HUDEP-2 (cell line): ENCODE measurements around the gene RASGRP4.
"Not testable (repeated sequence)": the region's sequence is repeated elsewhere in the genome, so short reads cannot be mapped to it uniquely, and the experiment has no call there.

Source experiments
- DNase-seq, 76 experiments: peaks; one replicate each; lab custom pipeline; 2025; ENCODE audit not compliant: unreplicated experiment in 76 of 76; lab: John Stamatoyannopoulos, UW

RASGRP4 gene

DNA sequence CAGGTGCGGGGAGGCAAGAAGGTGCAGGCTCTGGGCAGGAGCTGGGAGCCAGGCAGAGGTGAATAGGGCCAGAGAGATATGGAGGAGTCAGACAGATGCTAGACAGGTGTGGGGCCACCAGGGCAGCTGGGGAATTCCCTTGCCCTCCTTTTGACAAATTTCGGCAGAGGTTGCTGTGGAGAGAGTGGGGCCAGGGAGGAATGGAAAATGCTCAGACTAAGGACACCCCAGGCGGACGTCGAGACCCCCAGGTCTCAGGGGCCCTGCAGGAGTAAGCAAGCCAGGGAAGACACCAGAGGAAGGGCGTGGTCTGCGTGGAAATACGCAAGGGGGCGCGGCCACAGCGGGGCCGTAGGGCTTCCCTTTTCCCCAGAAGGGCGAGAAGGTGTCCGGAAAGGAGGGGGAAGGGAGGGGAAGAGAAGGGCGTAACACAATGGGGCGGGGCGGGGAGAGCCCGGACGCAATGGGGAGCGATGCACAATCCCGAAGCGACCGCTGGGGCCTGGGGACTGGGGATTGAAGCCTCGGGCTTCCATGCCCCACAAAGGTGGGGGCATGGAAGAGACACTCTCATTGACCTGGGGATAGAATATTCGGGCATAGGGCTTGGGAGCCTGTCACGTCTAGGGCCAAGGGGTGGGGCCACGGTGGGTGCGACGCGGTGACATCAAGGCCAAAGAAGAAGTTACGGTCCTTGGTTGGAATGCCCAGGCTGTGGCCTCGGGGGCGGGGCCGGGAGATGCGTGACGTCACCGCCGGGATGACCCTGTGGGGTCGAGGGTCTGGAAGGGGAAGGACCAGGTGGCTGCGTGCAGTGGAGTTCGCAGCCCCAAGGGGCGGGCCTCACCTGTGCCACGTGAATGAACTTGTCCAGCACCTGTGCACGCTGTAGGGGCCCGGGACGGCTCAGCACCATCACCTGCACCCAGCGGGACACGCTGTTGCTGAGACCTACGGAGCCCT lies 8.2 kb downstream of the RASGRP4 start:
- peak in 53 of 76 experiments; percentile 7 to 65 (median 41) for DNase-seq

DNA sequence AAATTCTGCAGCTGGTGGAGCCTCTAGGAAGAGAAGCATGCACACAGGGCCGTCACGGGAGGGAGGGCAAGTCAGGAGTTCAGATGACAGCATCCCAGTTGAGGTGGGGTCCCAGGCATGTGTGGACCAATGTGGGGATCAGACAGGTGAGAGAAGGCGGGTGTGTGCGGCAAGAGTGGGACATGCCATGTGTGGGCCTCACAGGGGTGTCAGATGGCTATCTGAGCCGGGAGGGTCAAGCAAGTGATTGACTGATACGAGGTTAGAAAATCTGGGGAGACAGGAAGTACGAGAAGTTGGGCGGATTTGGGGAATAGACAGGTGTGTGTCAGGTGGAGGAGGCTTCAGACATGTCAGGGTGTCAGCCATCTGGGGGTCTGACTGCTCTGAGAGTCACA lies 8.9 kb downstream of the RASGRP4 start:
- DNase-seq = no peak

DNA sequence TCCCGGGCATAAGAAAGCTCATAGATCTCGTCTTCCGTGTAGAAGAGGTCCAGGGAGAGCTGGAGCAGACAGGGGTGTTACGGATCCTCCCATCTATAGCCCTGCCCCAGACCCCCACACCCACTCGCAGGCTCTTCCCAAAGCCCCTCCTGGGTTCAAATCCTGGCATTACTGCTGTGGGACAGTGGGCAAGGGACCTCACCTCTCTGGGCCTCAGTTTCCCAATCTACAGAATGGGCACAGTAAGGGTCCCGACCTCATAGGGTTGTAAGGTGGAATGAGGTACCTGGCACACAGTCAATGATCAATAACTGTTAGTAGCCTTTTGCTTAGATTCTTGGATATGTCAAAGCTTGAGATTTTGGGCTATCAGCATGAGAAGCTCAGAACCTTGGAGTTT lies 12.6 kb downstream of the RASGRP4 start:
- no peak for DNase-seq

DNA sequence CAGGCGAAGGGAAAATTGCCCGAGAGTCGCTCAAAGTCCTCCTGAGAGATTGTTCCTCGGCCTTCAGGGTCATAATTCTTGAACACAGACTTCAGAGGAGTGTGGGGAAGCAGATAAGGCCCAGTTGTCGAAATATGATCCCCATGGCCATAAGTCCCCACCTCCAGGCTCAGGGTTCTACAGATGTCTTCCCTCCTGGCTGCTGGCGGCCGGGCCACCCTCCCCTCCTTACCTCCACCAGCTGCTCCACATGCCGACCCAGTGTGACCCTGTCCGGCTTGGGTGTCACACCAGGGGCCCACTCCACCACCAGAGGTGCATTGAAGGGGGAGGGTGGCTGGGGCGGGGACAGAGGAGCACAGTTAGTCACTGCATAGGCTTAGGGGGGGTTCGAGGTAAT lies 13.1 kb downstream of the RASGRP4 start:
- DNase-seq = no peak

DNA sequence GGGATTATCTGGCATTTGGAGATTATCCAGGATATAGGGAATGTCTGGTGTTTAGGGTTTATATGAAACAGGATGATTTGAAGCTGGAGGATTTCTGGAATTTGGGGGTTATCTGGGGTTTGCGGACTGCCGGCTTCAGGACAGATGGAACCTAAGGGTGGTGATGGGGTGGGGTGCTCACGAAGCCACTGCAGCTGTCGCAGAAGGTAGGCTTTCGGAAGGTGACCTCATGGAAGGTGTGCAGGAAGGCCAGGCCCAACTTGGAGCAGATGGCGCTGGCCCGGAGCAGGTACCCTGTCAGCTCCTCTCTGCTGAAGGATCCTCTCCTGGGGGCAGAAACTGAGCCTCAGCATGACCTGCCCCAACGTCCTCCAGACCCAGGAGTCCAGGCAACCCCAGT lies 13.5 kb downstream of the RASGRP4 start:
- DNase-seq = no peak

DNA sequence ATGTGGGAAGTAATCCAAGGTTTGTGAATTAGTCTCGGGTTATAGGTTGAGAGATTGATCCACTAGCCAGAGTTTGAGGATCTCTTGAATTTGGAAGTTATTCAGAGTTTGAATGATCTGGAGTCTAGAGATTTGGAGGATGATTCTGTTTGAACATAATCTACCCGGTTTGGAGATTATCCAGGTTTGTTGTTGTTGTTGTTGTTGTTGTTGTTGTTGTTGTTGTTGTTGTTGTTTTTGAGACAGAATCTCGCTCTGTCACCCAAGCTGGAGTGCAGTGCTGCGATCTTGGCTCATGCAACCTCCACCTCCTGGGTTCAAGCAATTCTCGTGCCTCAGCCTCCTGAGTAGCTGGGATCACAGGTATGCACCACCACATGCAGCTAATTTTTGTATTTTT lies 14.1 kb downstream of the RASGRP4 start:
- DNase-seq = not testable (repeated sequence)

DNA sequence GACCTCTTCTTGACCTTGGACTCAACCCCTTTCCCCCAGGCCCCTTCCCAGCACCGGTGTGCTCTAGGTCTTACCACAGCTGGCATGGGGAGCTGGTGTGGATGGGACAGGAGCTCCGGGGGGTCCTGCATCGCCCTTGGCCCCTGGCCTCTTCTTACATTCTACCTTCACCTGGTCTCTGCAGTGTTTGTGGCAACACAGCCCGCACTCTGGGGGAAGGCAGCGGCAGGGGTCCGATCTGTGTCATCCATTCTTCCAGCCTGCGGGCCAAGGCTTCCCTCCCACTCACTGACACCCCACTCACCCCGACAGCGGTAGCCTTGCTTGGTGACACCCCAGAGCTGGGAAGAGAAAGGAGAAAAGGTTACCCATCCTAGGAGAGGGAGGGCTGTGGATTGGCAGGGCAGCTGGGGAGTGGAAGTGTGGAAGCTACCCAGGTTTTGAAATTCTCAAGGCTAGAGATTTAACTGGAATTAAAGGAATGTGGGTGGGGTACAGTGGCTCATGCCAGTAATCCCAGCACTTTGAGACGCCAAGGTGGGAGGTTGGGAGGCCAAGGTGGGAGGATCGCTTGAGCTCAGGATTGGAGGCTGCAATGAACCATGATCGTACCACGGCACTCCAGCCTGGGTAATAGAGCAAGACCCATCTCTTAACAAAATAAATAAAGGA lies 14.8 kb downstream of the RASGRP4 start:
- DNase-seq = no peak

DNA sequence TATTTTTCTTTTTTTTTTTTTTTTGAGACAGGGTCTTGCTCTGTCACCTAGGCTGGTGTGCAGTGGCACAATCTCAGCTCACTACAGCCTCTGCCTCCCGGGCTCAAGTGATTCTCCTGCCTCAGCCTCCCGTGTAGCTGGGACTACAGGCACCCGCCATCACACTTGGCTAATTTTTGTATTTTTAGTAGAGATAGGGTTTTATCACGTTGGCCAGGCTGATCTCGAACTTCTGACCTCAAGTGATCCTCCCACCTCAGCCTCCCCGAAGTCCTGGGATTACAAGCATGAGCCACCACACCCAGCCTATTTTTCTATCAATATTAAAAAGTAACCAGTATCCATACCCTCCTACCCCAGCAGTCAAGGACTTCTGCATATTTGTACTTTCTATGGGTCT lies 15.6 kb downstream of the RASGRP4 start:
- peak in 2 of 76 experiments; percentile 11 to 25 for DNase-seq

DNA sequence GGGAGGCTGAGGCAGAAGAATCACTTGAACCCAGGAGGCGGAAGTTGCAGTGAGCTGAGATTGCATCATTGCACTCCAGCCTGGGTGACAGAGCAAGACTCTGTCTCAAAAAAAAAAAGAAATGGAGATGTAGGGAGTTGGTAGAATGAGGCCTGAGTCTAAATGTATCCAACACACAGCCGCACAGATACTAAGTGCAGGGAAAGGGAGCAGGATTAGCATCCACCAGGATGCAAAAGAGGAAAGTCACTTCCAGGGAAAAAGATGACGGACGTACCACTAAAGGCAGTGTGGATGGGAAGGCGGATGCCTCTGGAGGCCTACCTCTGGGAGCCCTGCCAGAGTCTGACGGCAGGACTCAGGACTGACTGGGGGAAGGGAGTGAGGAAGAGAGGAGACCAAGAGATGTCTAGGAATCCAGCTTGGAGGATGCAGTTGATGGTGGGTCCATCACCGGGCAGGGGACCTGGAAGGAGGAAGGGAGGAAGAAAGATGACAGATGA lies 16.3 kb downstream of the RASGRP4 start:
- no peak for DNase-seq

DNA sequence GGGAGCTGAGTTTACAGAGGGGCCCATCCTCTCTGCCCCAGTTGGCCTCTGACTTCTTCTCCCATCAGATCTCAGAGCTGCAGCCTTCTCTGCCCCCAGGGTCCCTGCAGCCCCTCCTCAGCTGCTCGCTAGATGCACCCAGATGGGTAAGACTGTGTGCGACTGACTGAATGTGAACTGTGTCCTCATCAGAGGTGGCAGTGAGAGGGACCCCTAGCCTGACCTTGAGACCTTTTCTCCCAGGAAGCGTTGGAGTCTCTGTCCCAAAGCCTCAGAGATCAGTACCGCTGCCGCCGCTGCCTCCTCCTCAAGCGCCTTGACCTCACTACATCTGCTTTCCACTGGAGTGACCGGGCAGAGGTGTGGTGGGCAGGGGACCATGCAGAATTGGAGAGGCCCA lies 20.7 kb downstream of the RASGRP4 start:
- no peak for DNase-seq

DNA sequence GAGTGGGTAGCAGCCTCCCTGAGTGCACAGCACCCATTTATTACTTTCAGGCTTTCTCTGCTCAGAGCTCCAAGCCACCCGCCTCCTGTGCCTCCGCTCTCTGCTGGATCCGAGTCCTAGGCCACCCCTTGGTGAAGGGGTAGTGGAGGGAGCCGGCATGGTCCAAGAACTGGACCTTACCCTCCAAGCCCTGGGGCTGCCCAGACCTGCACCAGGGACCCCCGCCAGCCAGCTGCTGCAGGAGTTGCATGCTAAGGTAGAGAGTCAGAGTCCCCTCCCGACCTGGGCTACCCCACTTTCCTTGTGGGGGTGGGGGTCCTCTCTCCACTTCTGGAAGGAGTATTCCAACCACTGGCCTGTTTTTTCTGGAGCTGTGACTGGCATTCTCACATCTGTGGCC lies 21.2 kb downstream of the RASGRP4 start:
- DNase-seq = no peak

DNA sequence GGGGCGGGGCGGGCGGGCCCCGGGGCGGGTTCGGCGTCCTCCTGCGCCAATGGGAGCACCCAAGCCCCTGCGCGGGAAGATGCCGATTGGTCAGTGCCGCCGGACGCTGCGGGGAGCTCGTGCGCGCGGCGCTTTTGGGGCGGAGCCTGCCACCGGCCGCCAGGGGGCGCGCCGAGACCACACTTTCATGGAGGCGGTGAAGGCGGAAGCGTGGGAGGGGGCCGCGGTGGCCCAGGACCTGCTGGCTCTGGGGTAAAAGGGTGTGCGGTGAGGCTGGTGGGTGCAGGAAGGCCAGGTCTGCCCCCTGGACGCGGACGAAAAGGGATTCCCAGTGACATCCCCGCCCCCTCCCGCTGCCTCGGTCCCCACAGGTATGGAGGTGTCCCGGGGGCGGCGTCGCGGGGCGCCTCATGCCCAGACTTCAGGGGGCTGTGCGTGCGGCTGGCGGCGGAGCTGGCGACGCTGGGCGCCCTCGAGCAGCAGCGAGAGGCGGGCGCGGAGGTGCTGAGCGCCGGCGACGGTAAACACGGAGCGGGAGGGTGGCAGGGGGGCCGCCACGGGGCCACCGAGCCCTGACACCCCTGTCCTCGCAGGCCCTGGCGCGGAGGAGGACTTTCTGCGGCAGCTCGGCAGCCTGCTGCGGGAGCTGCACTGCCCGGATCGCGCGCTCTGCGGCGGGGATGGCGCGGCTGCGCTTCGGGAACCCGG lies 22.9 kb downstream of the RASGRP4 start, which contains the start of gene FAM98C:
Gene FAM98C (plus strand): TSS at position 127 of the 708 bp plus-strand sequence. CDS start 61 bp downstream, at position 188.
- peak; percentile 76 to 100 (median 99) for DNase-seq

DNA sequence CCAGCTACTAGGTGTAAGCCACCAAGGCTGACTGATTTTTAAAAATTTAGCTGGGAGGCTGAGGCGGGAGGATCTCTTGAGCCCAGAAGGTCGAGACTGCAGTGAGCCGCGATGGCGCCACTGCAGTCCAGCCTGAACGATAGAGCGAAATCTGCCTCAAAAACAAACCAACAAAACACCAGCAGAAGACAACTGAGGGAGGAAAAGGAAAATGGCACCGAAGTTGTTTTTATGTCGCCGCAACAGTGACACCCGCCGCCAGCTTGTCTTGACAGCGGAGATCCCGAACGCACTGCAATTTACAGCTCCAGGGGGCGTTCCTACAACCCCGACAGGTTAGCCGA lies 23.4 kb downstream of the RASGRP4 start:
- no peak for DNase-seq

DNA sequence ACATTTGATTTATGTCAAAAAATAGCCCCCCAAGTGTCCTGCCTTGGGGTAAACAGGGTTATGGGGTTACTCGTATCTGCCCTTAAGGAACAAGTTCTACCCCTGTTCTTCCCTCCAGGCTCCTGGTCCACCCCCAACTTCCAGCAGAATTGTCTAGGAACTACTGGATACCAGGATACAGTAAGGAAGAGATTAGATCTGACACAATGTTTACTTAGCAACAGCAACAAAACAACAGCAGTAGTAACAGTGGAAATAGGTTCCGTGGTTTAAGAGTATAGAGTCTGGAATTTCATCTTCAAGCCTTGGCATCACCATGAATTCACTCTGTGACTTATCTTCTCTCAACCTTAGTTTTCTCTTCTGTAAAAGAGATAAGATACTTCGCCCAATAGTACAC lies 24.9 kb downstream of the RASGRP4 start:
- DNase-seq = no peak

DNA sequence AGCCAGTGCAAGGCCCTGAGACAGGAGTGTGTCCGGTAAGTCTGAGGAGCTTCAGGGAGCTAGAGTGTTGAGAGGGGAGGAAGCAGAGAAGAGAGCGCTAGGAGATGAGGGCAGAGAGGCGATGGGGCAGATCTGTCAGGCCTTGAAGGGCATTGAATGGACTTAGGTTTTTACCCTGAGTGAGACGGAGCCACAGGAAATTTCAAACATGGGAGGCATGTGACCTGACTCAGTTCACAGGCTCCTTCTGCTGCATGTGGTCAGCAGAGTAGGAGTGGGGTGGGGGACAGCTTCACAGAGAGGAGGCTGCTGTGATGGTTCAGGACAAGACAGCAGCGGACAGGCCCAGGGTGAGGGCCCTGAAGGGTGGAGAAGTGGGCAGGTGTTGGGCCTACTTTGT lies 25.7 kb downstream of the RASGRP4 start:
- DNase-seq = no peak

DNA sequence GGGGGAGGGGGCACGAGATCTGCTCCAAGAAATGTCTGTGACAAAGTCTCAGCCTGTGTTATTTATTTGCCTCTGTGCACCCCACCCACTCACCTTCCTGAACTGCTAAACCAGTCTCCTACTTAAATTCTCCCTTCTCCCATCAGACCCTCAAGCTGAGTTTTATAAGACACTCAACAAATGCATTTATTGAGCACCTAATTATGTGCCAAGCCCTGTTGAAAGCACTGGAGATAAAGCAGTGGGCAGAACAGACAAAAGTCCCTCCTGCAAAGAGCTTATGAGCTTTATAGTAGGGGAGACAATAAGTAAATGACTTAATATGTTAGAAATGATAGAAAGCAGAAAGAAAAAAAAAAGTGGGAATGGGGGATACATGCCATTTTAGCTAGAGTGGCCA lies 26.5 kb downstream of the RASGRP4 start:
- no peak for DNase-seq

DNA sequence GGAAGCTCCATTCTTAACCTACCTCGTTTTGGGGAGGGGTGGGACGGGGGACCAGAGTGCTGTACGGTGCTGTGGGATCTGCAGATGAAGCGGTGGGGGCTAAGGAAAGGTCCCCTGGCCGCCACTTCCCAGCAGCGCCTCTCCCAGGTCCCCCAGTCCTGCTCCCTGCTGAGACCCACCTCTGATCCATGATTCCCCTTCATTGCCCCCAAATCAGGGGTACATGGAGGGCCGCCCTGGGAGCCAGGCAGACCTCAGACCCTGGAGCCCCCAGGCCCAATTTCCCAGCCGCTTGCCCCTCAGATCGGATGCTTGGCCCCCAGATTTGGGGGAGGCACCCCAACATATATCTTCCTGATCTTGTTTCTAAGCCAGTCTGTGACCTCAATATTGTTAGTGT lies 26.9 kb downstream of the RASGRP4 start:
- no peak for DNase-seq

DNA sequence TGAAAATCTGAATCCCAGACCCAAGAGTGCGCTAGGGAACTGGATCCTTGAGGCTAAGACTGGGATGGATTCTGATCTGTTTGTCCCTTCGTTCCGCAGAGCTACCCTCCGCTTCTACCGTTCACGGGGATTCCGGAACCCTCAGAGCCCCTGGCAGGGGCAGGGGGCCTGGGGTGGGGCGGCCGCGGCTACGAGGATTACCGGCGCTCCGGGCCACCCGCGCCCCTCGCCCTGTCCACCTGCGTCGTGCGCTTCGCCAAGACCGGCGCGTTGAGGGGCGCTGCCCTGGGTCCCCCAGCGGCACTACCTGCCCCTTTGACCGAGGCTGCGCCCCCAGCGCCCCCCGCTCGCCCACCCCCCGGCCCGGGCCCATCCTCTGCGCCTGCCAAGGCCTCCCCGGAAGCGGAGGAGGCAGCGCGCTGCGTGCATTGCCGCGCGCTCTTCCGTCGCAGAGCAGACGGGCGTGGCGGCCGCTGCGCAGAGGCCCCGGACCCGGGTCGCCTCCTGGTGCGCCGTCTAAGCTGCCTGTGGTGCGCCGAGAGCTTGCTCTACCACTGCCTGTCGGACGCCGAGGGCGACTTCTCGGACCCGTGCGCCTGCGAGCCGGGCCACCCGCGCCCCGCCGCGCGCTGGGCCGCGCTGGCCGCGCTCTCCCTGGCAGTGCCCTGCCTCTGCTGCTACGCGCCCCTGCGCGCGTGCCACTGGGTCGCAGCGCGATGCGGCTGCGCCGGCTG lies 30.5 kb downstream of the RASGRP4 start:
- peak in 1 of 76 experiments; percentile 20 for DNase-seq

DNA sequence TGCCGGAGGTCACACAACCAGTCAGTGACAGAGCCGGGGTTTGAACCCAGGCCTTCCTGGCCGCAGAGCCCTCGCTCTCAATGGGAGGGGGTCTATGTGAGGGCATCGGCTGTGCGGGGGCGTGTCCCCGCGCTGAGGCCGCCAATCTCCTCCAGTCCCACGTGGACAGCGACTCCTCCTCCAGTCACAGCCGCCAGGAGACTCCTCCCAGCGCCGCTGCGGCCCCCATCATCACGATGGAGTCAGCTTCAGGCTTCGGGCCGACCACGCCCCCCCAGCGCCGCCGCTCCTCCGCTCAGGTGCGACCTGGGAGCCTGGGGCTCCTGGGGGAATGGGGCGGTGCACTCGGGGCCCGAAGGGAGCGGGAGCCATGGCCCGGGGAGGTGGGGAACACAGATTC lies 31.5 kb downstream of the RASGRP4 start:
- DNase-seq = peak in 60 of 76 experiments; percentile 3 to 75 (median 52)

DNA sequence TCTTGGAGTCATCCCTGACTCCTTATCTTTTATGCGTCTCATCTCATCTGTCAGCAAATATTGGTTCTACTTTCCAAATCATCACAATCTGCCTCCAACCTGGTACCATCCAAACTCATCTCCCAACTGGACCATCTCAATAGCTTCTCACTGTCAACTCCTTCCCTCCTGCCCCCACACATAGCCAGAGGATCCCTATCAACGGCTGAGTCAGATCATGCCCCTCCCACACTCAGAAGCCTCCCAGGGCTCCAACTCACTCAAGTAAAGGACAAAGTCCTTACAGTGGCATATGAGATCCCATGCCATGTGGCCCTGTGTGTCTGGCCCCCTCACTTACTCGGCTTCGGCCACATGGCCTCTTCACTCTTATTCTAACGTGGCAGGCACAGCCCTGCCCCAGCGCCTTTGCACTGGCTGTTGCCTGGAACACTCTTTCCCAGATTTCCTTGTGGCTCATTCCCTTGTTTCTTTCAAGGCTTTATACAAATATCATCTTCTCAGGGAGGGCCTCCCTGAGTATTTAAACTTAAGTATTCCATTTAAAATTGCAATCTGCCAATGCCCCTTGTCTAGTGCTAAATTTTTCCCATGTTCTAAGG lies 33.2 kb downstream of the RASGRP4 start:
- peak in 65 of 76 experiments; percentile 16 to 81 (median 55) for DNase-seq
